Liver (tissue), 9 donors: ENCODE measurements around the gene CHD8. TPM values are rescaled to one million over a fixed set of nuclear protein-coding genes. Genes with fewer than 3 reads are reported as not detected.

Source experiments
- DNase-seq: peaks from one replicate; pipeline ENCODE4 v3.0.0-alpha.2; 2017; ENCODE audit warnings: low spot score
- H3K27ac ChIP-seq, 2 donors: one replicate each; pipeline ENCODE4 v1.7.0; 2013; ENCODE audit warnings: inconsistent platforms in 2 of 2, low read length in 2 of 2, control low read depth in 1 of 2, low read depth in 1 of 2, mild to moderate bottlenecking in 1 of 2
- H3K27me3 ChIP-seq, 4 donors: one replicate each; pipeline versions ENCODE4 v1.6.1 to v1.7.0; 2013; ENCODE audit warnings: low read length in 3 of 4, inconsistent platforms in 1 of 4, mild to moderate bottlenecking in 1 of 4, moderate library complexity in 1 of 4; ENCODE audit not compliant: control insufficient read depth in 4 of 4, insufficient read depth in 4 of 4
- H3K36me3 ChIP-seq, 4 donors: one replicate each; pipeline versions ENCODE4 v1.6.1 to v1.7.0; 2013; ENCODE audit warnings: low read length in 3 of 4, mild to moderate bottlenecking in 3 of 4, low read depth in 1 of 4, moderate library complexity in 1 of 4; ENCODE audit not compliant: control insufficient read depth in 4 of 4, insufficient read depth in 3 of 4
- H3K4me1 ChIP-seq, 4 donors: one replicate each; pipeline versions ENCODE4 v1.6.1 to v1.7.0; 2013; ENCODE audit warnings: low read length in 3 of 4, mild to moderate bottlenecking in 3 of 4, moderate library complexity in 1 of 4; ENCODE audit not compliant: control insufficient read depth in 4 of 4, insufficient read depth in 4 of 4
- H3K4me3 ChIP-seq, 3 donors: one replicate each; pipeline versions ENCODE4 v1.6.1 to v1.7.0; 2013; ENCODE audit warnings: low read length in 3 of 3, control low read depth in 1 of 3, low read depth in 1 of 3, mild to moderate bottlenecking in 1 of 3
- H3K9ac ChIP-seq, 2 donors: one replicate each; pipeline ENCODE4 v1.7.0; 2013; ENCODE audit warnings: low read length in 2 of 2, mild to moderate bottlenecking in 2 of 2, moderate library complexity in 2 of 2, control low read depth in 1 of 2, low read depth in 1 of 2
- H3K9me3 ChIP-seq, 4 donors: one replicate each; pipeline versions ENCODE4 v1.6.1 to v1.7.0; 2013; ENCODE audit warnings: low read length in 3 of 4; ENCODE audit not compliant: control insufficient read depth in 4 of 4
- EGR1 ChIP-seq, 2 donors: IDR thresholded peaks; 2 replicates each; pipeline ENCODE4 v1.6.1; 2016 to 2018; ENCODE audit warnings: antibody characterized with exemption in 2 of 2, low read depth in 2 of 2
- FOXA1 ChIP-seq: IDR thresholded peaks from 2 replicates; pipeline ENCODE4 v1.6.1; 2016; ENCODE audit warnings: antibody characterized with exemption
- FOXA2 ChIP-seq: IDR thresholded peaks from 2 replicates; pipeline ENCODE4 v1.6.1; 2016; ENCODE audit warnings: antibody characterized with exemption
- GABPA ChIP-seq, 2 donors: IDR thresholded peaks in 1 of 2; conservative IDR thresholded peaks in 1 of 2; 2 replicates each; pipeline ENCODE4 v1.6.1; 2016; ENCODE audit warnings: antibody characterized with exemption in 2 of 2, mild to moderate bottlenecking in 1 of 2, moderate library complexity in 1 of 2
- HNF4A ChIP-seq, 2 donors: conservative IDR thresholded peaks; 2 replicates each; pipeline ENCODE4 v1.6.1; 2016; ENCODE audit warnings: antibody characterized with exemption in 2 of 2, mild to moderate bottlenecking in 2 of 2
- HNF4G ChIP-seq: IDR thresholded peaks from 2 replicates; pipeline ENCODE4 v1.6.1; 2016; ENCODE audit warnings: antibody characterized with exemption
- JUND ChIP-seq, 2 donors: IDR thresholded peaks; 2 replicates each; pipeline ENCODE4 v1.6.1; 2016; ENCODE audit warnings: antibody characterized with exemption in 2 of 2
- NR2F2 ChIP-seq: IDR thresholded peaks from 2 replicates; pipeline ENCODE4 v1.6.1; 2016; ENCODE audit warnings: antibody characterized with exemption
- RAD21 ChIP-seq, 2 donors: IDR thresholded peaks; 2 replicates each; pipeline ENCODE4 v1.6.1; 2016; ENCODE audit warnings: antibody characterized with exemption in 2 of 2, mild to moderate bottlenecking in 2 of 2
- RXRA ChIP-seq, 2 donors: IDR thresholded peaks; 2 replicates each; pipeline ENCODE4 v1.6.1; 2017 to 2018; ENCODE audit warnings: antibody characterized with exemption in 2 of 2, mild to moderate bottlenecking in 1 of 2
- SP1 ChIP-seq: IDR thresholded peaks from 2 replicates; pipeline ENCODE4 v1.6.1; 2018; ENCODE audit warnings: antibody characterized with exemption, mild to moderate bottlenecking
- TAF1 ChIP-seq: conservative IDR thresholded peaks from 2 replicates; pipeline ENCODE4 v1.6.1; 2016; ENCODE audit warnings: antibody characterized with exemption, mild to moderate bottlenecking
- YY1 ChIP-seq: IDR thresholded peaks from 2 replicates; pipeline ENCODE4 v1.6.1; 2016; ENCODE audit warnings: antibody characterized with exemption, mild to moderate bottlenecking
- WGBS: extraction: QIAGEN DNeasy Blood & Tissue Kit; methylation state at CpG from one replicate; pipeline ENCODE4 v1.1.7; 2013; 5-methylcytosine and 5-hydroxymethylcytosine counted together
- polyA plus RNA-seq, 2 donors: library from polyadenylated mRNA; stranded (reverse) in 1 of 2; unstranded in 1 of 2; fragments of 200-250 nt in 1 of 2; fragments of >200 nt in 1 of 2; fragmentation: Nextera tagmentation in 1 of 2; extraction: Ambion mirVana in 1 of 2; gene quantifications; one replicate each; pipeline versions ENCODE4 v1.2.1 to v1.2.3, GENCODE V29; 2013 to 2015
- total RNA-seq, 2 donors: library from RNA; depleted of rRNA; stranded (reverse); fragments of >200 nt; gene quantifications; one replicate each; pipeline ENCODE4 v1.2.3, GENCODE V29; 2014
- TF ChIP-seq, protein P1 (sequence below): IDR thresholded peaks from 2 replicates; pipeline ENCODE4 v1.6.1; 2016; ENCODE audit warnings: antibody characterized with exemption
- TF ChIP-seq, protein P2 (sequence below): IDR thresholded peaks from 2 replicates; pipeline ENCODE4 v1.6.1; 2016; ENCODE audit warnings: antibody characterized with exemption
- TF ChIP-seq, protein P3 (sequence below): fragments of 150-350 bp; IDR thresholded peaks from 2 replicates; pipeline ENCODE4 v1.5.1; 2017; ENCODE audit warnings: improper control_type of control experiment, low read depth, low read length; ENCODE audit not compliant: missing input control
- TF ChIP-seq, protein P4 (sequence below): IDR thresholded peaks from 2 replicates; pipeline ENCODE4 v1.6.1; 2016; ENCODE audit warnings: antibody characterized with exemption
- TF ChIP-seq, protein P5 (sequence below): IDR thresholded peaks from 2 replicates; pipeline ENCODE4 v1.6.1; 2016; ENCODE audit warnings: antibody characterized with exemption, mild to moderate bottlenecking
- donor health status: healthy.
- donor health status: healthy.
- donor health status: healthy.
- donor health status: healthy.
- donor health status: healthy.

Gene CHD8
- total and polyA plus RNA-seq, 4 donors: 9.6 to 29.5 (median 19.2) TPM

DNA sequence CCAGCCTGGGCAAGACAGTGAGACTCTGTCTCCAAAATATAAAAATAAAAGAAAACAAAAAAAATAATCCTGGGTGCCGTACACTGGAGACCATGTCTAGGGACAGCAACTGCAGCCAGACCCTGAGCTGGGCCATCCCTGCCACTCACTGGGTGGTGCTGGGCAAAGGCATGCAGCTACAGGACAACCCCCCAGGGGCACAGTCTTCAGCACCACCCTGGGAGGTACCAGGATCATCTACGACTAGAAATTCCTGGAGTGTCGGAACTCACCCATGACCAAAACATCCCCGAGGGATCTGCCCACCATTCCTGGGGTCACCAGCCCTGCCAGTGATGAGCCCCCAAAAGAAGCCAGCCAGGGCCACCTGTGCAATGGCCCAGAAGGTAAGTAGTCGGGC is 36.4 kb downstream of the CHD8 start:
- Histone ChIP-seq H3K36me3 (peaks cover 10 to 52% (median 43%) of the 10 kb centered on the region in 4 donors), H3K27ac (no peak overlapping the region), H3K4me3 (no peak overlapping the region), H3K9ac (no peak overlapping the region), H3K4me1 (peaks cover 0 to 1% (median 0%) of the 10 kb centered on the region in 4 donors), H3K27me3 (no peaks in the 10 kb centered on the region), H3K9me3 (no peaks in the 10 kb centered on the region)
- no peak for DNase-seq
- TF ChIP-seq SP1 (no peak), HNF4A (conservative IDR thresholded peaks at IDR 0.05) (no peak), HNF4G (no peak), NR2F2 (no peak), RAD21 (IDR thresholded peaks at IDR 0.05) (no peak), RXRA (IDR thresholded peaks at IDR 0.05) (no peak), TAF1 (no peak), FOXA2 (no peak), GABPA (IDR thresholded peaks at IDR 0.05 in 1 of 2, conservative IDR thresholded peaks at IDR 0.05 in 1 of 2) (no peak), EGR1 (IDR thresholded peaks at IDR 0.05; ENCODE audit: low read depth in 2 of 2) (no peak), JUND (IDR thresholded peaks at IDR 0.05) (no peak), FOXA1 (no peak), YY1 (no peak)
- TF ChIP-seq, protein P1, sequence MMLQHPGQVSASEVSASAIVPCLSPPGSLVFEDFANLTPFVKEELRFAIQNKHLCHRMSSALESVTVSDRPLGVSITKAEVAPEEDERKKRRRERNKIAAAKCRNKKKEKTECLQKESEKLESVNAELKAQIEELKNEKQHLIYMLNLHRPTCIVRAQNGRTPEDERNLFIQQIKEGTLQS: no peak
- TF ChIP-seq, protein P2, sequence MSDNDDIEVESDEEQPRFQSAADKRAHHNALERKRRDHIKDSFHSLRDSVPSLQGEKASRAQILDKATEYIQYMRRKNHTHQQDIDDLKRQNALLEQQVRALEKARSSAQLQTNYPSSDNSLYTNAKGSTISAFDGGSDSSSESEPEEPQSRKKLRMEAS: no peak
- TF ChIP-seq, protein P3, sequence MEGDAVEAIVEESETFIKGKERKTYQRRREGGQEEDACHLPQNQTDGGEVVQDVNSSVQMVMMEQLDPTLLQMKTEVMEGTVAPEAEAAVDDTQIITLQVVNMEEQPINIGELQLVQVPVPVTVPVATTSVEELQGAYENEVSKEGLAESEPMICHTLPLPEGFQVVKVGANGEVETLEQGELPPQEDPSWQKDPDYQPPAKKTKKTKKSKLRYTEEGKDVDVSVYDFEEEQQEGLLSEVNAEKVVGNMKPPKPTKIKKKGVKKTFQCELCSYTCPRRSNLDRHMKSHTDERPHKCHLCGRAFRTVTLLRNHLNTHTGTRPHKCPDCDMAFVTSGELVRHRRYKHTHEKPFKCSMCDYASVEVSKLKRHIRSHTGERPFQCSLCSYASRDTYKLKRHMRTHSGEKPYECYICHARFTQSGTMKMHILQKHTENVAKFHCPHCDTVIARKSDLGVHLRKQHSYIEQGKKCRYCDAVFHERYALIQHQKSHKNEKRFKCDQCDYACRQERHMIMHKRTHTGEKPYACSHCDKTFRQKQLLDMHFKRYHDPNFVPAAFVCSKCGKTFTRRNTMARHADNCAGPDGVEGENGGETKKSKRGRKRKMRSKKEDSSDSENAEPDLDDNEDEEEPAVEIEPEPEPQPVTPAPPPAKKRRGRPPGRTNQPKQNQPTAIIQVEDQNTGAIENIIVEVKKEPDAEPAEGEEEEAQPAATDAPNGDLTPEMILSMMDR: no peak
- TF ChIP-seq, protein P4, sequence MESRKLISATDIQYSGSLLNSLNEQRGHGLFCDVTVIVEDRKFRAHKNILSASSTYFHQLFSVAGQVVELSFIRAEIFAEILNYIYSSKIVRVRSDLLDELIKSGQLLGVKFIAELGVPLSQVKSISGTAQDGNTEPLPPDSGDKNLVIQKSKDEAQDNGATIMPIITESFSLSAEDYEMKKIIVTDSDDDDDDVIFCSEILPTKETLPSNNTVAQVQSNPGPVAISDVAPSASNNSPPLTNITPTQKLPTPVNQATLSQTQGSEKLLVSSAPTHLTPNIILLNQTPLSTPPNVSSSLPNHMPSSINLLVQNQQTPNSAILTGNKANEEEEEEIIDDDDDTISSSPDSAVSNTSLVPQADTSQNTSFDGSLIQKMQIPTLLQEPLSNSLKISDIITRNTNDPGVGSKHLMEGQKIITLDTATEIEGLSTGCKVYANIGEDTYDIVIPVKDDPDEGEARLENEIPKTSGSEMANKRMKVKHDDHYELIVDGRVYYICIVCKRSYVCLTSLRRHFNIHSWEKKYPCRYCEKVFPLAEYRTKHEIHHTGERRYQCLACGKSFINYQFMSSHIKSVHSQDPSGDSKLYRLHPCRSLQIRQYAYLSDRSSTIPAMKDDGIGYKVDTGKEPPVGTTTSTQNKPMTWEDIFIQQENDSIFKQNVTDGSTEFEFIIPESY: no peak
- TF ChIP-seq, protein P5, sequence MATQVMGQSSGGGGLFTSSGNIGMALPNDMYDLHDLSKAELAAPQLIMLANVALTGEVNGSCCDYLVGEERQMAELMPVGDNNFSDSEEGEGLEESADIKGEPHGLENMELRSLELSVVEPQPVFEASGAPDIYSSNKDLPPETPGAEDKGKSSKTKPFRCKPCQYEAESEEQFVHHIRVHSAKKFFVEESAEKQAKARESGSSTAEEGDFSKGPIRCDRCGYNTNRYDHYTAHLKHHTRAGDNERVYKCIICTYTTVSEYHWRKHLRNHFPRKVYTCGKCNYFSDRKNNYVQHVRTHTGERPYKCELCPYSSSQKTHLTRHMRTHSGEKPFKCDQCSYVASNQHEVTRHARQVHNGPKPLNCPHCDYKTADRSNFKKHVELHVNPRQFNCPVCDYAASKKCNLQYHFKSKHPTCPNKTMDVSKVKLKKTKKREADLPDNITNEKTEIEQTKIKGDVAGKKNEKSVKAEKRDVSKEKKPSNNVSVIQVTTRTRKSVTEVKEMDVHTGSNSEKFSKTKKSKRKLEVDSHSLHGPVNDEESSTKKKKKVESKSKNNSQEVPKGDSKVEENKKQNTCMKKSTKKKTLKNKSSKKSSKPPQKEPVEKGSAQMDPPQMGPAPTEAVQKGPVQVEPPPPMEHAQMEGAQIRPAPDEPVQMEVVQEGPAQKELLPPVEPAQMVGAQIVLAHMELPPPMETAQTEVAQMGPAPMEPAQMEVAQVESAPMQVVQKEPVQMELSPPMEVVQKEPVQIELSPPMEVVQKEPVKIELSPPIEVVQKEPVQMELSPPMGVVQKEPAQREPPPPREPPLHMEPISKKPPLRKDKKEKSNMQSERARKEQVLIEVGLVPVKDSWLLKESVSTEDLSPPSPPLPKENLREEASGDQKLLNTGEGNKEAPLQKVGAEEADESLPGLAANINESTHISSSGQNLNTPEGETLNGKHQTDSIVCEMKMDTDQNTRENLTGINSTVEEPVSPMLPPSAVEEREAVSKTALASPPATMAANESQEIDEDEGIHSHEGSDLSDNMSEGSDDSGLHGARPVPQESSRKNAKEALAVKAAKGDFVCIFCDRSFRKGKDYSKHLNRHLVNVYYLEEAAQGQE: no peak
- WGBS: 91% methylated on average over 5 of the region's 5 CpGs
